Osteocyte (in vitro differentiated cells): ENCODE measurements around the gene DAPK1. TPM values are rescaled to one million over a fixed set of nuclear protein-coding genes. Genes with fewer than 3 reads are reported as not detected.

Experiments
- DNase-seq: peaks from one replicate; pipeline ENCODE4 v3.0.0; 2021; ENCODE audit warnings: mixed read lengths; ENCODE audit not compliant: unreplicated experiment; ENCODE audit errors: extremely low spot score
- H3K27ac Mint-ChIP-seq: one replicate; pipeline ENCODE4 v1.8.0; 2021; ENCODE audit warnings: mild to moderate bottlenecking, mixed read lengths; ENCODE audit not compliant: unreplicated experiment
- H3K27me3 Mint-ChIP-seq: one replicate; pipeline ENCODE4 v1.8.0; 2021; ENCODE audit warnings: mixed read lengths; ENCODE audit not compliant: unreplicated experiment
- H3K36me3 Mint-ChIP-seq: one replicate; pipeline ENCODE4 v1.8.0; 2021; ENCODE audit warnings: mixed read lengths; ENCODE audit not compliant: unreplicated experiment
- H3K4me1 Mint-ChIP-seq: one replicate; pipeline ENCODE4 v1.8.0; 2021; ENCODE audit warnings: mixed read lengths; ENCODE audit not compliant: unreplicated experiment
- H3K4me3 Mint-ChIP-seq: one replicate; pipeline ENCODE4 v1.8.0; 2021; ENCODE audit warnings: mild to moderate bottlenecking, moderate library complexity, mixed read lengths; ENCODE audit not compliant: unreplicated experiment
- H3K9me3 Mint-ChIP-seq: one replicate; pipeline ENCODE4 v1.8.0; 2021; ENCODE audit warnings: mixed read lengths; ENCODE audit not compliant: unreplicated experiment
- total RNA-seq: library from RNA; stranded (reverse); gene quantifications from 2 replicates; pipeline ENCODE4 v1.2.1, GENCODE V29; 2021
- TF ChIP-seq, protein P1 (sequence below): fragments of 200-600 bp; sonication (generic); IDR thresholded peaks from 2 replicates; pipeline ENCODE4 v1.5.0; 2021; ENCODE audit warnings: antibody characterized with exemption, mild to moderate bottlenecking, moderate library complexity

DAPK1 gene
- total RNA-seq, 1 donor from 2014 or later: 304 TPM

- Mint-ChIP-seq H3K9me3 (no peaks in the 10 kb centered on the region), H3K27me3 (no peaks in the 10 kb centered on the region), H3K4me1 (peaks cover 6% of the 10 kb centered on the region), H3K36me3 (peaks cover 48% of the 10 kb centered on the region), H3K4me3 (no peak overlapping the region), H3K27ac (no peak overlapping the region)
- TF ChIP-seq, protein P1, sequence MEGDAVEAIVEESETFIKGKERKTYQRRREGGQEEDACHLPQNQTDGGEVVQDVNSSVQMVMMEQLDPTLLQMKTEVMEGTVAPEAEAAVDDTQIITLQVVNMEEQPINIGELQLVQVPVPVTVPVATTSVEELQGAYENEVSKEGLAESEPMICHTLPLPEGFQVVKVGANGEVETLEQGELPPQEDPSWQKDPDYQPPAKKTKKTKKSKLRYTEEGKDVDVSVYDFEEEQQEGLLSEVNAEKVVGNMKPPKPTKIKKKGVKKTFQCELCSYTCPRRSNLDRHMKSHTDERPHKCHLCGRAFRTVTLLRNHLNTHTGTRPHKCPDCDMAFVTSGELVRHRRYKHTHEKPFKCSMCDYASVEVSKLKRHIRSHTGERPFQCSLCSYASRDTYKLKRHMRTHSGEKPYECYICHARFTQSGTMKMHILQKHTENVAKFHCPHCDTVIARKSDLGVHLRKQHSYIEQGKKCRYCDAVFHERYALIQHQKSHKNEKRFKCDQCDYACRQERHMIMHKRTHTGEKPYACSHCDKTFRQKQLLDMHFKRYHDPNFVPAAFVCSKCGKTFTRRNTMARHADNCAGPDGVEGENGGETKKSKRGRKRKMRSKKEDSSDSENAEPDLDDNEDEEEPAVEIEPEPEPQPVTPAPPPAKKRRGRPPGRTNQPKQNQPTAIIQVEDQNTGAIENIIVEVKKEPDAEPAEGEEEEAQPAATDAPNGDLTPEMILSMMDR: no peak
- no peak for DNase-seq
These were observed 133.2 kb downstream of the DAPK1 start for GRCh38 chr9:87630846-87631245.

DNA sequence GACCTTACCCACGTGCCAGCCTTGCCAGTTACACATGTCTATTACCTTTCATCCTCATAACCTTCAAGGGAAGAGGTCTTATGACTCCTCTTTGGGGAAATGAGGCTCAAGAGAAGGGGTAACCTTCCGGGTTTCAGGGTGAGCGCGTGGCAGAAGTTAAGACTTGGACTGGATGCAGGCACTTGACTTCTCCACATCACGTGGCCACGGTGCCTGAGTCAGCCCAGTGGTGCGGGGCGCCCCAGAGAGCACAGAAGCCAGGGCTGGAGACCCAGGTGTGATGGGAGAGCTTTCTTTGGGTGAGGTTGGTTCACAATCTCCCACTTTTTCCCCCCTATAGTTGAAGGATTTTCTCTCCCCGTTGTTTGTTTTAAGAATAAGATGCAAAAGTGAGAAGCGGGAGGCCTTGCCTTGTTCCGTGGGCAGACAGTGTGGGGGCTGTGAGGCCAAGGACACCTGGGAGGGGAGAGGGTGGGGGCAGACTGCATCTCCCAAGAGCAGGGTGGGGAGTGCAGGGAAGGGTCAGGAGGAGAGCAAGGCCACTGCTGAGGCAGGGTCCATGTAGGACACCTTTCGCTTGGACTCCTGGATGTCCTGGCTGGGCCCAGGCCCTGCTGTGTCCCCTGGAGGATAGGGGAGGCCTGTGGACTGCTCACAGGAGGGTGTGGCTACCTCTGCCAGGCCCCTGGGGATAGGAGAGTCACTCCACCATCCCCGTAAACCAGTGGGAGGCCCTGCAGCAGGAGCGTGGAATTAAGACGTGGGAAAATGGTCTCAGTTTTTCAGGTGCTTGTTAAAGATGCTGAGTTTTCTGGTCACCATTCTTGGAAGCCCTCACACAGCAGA lies 138.2 kb downstream of the DAPK1 start:
- no peaks in the 10 kb centered on the region for H3K27me3 Mint-ChIP-seq
- H3K4me1 Mint-ChIP-seq: peaks cover 35% of the 10 kb centered on the region
- TF ChIP-seq, protein P1: no peak
- DNase-seq: no peak
- H3K27ac Mint-ChIP-seq: peak overlapping the region; percentile 38
- H3K36me3 Mint-ChIP-seq: peaks cover 57% of the 10 kb centered on the region
- H3K4me3 Mint-ChIP-seq: no peak overlapping the region
- no peaks in the 10 kb centered on the region for H3K9me3 Mint-ChIP-seq

- no peak for DNase-seq
- Mint-ChIP-seq H3K27me3 (no peaks in the 10 kb centered on the region), H3K27ac (peak overlapping the region; percentile 41), H3K36me3 (peaks cover 71% of the 10 kb centered on the region), H3K4me1 (peaks cover 39% of the 10 kb centered on the region), H3K9me3 (no peaks in the 10 kb centered on the region), H3K4me3 (no peak overlapping the region)
- TF ChIP-seq, protein P1: no peak
These were observed 140.6 kb downstream of the DAPK1 start for GRCh38 chr9:87638292-87638691.

GRCh38 chr9:87639949-87640348 lies 142.3 kb downstream of the DAPK1 start:
- Mint-ChIP-seq H3K4me3 (no peak overlapping the region), H3K9me3 (no peaks in the 10 kb centered on the region), H3K36me3 (peaks cover 80% of the 10 kb centered on the region), H3K4me1 (peaks cover 51% of the 10 kb centered on the region), H3K27ac (peak overlapping the region; percentile 88), H3K27me3 (no peaks in the 10 kb centered on the region)
- DNase-seq: no peak
- TF ChIP-seq, protein P1: no peak

DNA sequence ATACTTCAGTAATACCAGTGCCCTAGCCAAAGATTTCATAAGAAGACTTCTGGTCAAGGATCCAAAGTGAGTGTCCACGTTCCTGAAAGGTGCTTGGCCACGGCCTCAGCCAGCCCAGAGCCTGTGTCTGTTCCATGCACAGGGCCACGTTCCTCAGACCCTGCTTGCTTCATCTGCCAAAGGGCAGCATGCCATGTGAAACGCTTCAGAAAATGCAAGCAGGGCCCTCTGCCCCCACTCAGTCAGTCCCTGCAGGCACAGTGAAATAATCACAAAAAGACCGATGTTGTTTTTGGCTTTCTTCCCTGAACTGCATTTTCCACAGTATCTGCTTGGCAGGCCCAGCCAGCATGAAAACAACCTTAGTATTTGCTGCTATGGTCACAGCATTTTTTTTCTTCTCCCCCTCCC lies 142.7 kb downstream of the DAPK1 start:
- Mint-ChIP-seq H3K4me1 (peaks cover 51% of the 10 kb centered on the region), H3K27ac (peak overlapping the region; percentile 88), H3K36me3 (peaks cover 80% of the 10 kb centered on the region), H3K4me3 (no peak overlapping the region), H3K9me3 (no peaks in the 10 kb centered on the region), H3K27me3 (no peaks in the 10 kb centered on the region)
- no peak for DNase-seq
- TF ChIP-seq, protein P1: no peak
